ENCODE data around the gene CEP55.

GRCh38 chr10:93547522-93547921, 51.1 kb downstream of the CEP55 start:
- TF ChIP-seq, protein P1, sequence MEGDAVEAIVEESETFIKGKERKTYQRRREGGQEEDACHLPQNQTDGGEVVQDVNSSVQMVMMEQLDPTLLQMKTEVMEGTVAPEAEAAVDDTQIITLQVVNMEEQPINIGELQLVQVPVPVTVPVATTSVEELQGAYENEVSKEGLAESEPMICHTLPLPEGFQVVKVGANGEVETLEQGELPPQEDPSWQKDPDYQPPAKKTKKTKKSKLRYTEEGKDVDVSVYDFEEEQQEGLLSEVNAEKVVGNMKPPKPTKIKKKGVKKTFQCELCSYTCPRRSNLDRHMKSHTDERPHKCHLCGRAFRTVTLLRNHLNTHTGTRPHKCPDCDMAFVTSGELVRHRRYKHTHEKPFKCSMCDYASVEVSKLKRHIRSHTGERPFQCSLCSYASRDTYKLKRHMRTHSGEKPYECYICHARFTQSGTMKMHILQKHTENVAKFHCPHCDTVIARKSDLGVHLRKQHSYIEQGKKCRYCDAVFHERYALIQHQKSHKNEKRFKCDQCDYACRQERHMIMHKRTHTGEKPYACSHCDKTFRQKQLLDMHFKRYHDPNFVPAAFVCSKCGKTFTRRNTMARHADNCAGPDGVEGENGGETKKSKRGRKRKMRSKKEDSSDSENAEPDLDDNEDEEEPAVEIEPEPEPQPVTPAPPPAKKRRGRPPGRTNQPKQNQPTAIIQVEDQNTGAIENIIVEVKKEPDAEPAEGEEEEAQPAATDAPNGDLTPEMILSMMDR (IDR thresholded peaks at IDR 0.05), result no peak
- TF ChIP-seq POLR2AphosphoS5 (IDR thresholded peaks at IDR 0.05), result no peak

Data from sigmoid colon (tissue), 4 donors.